ENCODE results near the gene FBXL7.

- TF ChIP-seq, protein P1, sequence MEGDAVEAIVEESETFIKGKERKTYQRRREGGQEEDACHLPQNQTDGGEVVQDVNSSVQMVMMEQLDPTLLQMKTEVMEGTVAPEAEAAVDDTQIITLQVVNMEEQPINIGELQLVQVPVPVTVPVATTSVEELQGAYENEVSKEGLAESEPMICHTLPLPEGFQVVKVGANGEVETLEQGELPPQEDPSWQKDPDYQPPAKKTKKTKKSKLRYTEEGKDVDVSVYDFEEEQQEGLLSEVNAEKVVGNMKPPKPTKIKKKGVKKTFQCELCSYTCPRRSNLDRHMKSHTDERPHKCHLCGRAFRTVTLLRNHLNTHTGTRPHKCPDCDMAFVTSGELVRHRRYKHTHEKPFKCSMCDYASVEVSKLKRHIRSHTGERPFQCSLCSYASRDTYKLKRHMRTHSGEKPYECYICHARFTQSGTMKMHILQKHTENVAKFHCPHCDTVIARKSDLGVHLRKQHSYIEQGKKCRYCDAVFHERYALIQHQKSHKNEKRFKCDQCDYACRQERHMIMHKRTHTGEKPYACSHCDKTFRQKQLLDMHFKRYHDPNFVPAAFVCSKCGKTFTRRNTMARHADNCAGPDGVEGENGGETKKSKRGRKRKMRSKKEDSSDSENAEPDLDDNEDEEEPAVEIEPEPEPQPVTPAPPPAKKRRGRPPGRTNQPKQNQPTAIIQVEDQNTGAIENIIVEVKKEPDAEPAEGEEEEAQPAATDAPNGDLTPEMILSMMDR (IDR thresholded peaks at IDR 0.05), result no peak
- no peak for TF ChIP-seq POLR2A (IDR thresholded peaks at IDR 0.05)
Observed at GRCh38 chr5:15901151-15901550, 401.2 kb downstream of the FBXL7 start.

Measured in lower leg skin (tissue), 3 donors.